Mesothelial cell of epicardium (in vitro differentiated cells): ENCODE data around the gene RNF43. TPM values are rescaled to one million over a fixed set of nuclear protein-coding genes. Genes with fewer than 3 reads are reported as not detected.

ENCODE experiments used
- DNase-seq, 2 experiments: peaks; one replicate each; pipeline ENCODE4 v3.0.0; 2021; ENCODE audit warnings: low spot score in 2 of 2; ENCODE audit not compliant: unreplicated experiment in 2 of 2
- H3K27ac Mint-ChIP-seq: 2 replicates; pipeline ENCODE4 v1.8.0; 2021; ENCODE audit warnings: mixed read lengths
- H3K27me3 Mint-ChIP-seq: 2 replicates; pipeline ENCODE4 v1.8.0; 2021; ENCODE audit warnings: low read depth, mixed read lengths
- H3K36me3 Mint-ChIP-seq: 2 replicates; pipeline ENCODE4 v1.8.0; 2021; ENCODE audit warnings: mixed read lengths
- H3K4me1 Mint-ChIP-seq: 2 replicates; pipeline ENCODE4 v1.8.0; 2021; ENCODE audit warnings: mixed read lengths
- H3K4me3 Mint-ChIP-seq: 2 replicates; pipeline ENCODE4 v1.8.0; 2021; ENCODE audit warnings: mild to moderate bottlenecking, moderate library complexity, mixed read lengths
- H3K9me3 Mint-ChIP-seq: 2 replicates; pipeline ENCODE4 v1.8.0; 2021; ENCODE audit warnings: mixed read lengths
- CTCF ChIP-seq: fragments of 200-600 bp; sonication (generic); IDR thresholded peaks from one replicate; pipeline ENCODE4 v1.5.0; 2021; ENCODE audit warnings: antibody characterized with exemption; ENCODE audit not compliant: unreplicated experiment
- total RNA-seq: library from RNA; stranded (reverse); gene quantifications from 3 replicates; pipeline ENCODE4 v1.2.1, GENCODE V29; 2021

The RNF43 gene
- total RNA-seq, 1 donor from 2014 or later, result 40.3 TPM

- no peaks in the 10 kb centered on the region for H3K36me3 Mint-ChIP-seq
- peak overlapping the region; percentile 32 for H3K27ac Mint-ChIP-seq
- H3K4me3 Mint-ChIP-seq, result no peak overlapping the region
- H3K27me3 Mint-ChIP-seq, result no peaks in the 10 kb centered on the region
- H3K4me1 Mint-ChIP-seq, result peaks cover 74% of the 10 kb centered on the region
- no peaks in the 10 kb centered on the region for H3K9me3 Mint-ChIP-seq
- DNase-seq, result no peak
- TF ChIP-seq CTCF, result no peak
Measured at GRCh38 chr17:58379511-58379824, 37.9 kb downstream of the RNF43 start.

DNA sequence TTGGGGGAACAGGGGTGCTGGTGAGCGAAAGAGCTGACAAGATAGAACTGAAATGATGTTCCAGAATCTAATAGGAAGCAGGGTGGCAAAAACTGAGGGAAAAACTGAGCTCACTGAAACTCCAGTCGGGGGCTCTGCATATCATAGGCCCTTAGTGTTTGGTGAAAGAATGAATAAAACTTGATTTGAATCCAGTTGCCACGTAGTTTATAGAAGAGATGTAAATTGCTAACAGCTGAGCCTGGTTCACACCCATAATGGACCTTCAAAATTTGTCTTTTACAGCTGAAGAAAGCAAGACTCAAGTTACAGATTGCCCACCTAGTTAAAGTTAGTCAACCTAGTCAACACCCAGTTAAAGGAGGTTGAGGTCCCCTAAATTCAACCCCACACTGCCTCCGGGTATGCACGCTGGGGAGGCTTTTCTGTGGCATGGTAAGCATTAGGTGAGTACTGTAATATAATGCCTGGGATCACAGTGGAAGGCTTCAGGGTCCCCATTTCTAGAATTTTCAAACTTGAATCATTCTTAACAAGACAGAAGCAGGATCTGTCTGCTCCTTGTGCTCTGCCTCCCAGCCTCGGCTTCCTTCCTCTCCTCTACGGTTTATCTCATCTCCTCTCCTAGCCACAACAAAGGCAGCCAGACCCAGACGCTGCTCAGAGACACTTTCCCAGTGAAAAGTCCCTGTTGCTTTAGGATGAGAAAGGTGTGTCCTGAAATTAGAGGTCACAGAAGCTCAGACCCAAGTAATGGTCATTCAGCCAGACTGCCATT is 38.4 kb downstream of the RNF43 start:
- Mint-ChIP-seq H3K27ac (peak overlapping the region; percentile 32), H3K9me3 (no peaks in the 10 kb centered on the region), H3K4me1 (peaks cover 68% of the 10 kb centered on the region), H3K27me3 (no peaks in the 10 kb centered on the region), H3K4me3 (no peak overlapping the region), H3K36me3 (no peaks in the 10 kb centered on the region)
- DNase-seq, result no peak
- TF ChIP-seq CTCF, result no peak

- Mint-ChIP-seq H3K4me3 (no peak overlapping the region), H3K27me3 (no peaks in the 10 kb centered on the region), H3K36me3 (peaks cover under 1% of the 10 kb centered on the region), H3K9me3 (no peaks in the 10 kb centered on the region), H3K4me1 (peaks cover 60% of the 10 kb centered on the region), H3K27ac (peak overlapping the region; percentile 70)
- no peak for DNase-seq
- no peak for TF ChIP-seq CTCF
Measured at GRCh38 chr17:58377661-58378060, 39.7 kb downstream of the RNF43 start.

DNA sequence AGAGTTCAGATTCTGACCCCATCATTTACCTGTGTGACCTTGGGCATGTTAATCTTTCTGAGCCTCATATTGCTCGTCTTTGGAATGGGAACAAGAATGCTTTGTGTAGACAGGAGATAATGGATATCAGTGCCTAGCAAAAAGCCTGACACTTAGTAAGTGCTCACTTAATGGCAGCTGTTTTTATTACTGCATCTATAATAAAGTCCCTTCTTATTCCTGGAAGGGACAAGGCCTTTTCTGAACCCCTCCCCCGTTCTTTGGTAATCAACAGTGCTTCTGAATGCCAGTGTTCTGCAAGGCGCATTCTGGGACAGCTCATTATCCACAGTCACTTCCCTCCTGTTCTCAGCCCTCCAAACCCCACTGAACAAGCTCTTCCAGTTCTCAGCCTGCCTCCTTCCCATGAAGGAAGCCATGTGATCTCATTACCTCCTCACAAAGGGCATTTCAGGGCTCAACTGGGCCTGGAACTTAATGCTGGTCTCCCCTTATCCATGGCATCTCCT is 40.2 kb downstream of the RNF43 start:
- H3K27ac Mint-ChIP-seq, result peak overlapping the region; percentile 79
- no peak for DNase-seq
- no peaks in the 10 kb centered on the region for H3K27me3 Mint-ChIP-seq
- peaks cover 55% of the 10 kb centered on the region for H3K4me1 Mint-ChIP-seq
- no peak overlapping the region for H3K4me3 Mint-ChIP-seq
- no peak for TF ChIP-seq CTCF
- no peaks in the 10 kb centered on the region for H3K9me3 Mint-ChIP-seq
- peaks cover 3% of the 10 kb centered on the region for H3K36me3 Mint-ChIP-seq

- peak overlapping the region; percentile 79 for H3K27ac Mint-ChIP-seq
Measured at GRCh38 chr17:58376472-58377000, 40.8 kb downstream of the RNF43 start.

More at GRCh38 chr17:58376472-58377000, 40.8 kb downstream of the RNF43 start:
- H3K36me3 Mint-ChIP-seq, result peaks cover 3% of the 10 kb centered on the region
- H3K9me3 Mint-ChIP-seq, result no peaks in the 10 kb centered on the region
- DNase-seq, result no peak
- H3K4me1 Mint-ChIP-seq, result peaks cover 49% of the 10 kb centered on the region
- H3K27me3 Mint-ChIP-seq, result no peaks in the 10 kb centered on the region
- H3K4me3 Mint-ChIP-seq, result no peak overlapping the region
- no peak for TF ChIP-seq CTCF
